Stimulated activated effector memory CD8-positive, alpha-beta T cell treated with anti-CD3 and anti-CD28 coated beads, Interleukin-12 subunit alpha, Interleukin-12 subunit beta, amount 100 ng/mL, for 72 hours (primary cell): ENCODE data around the gene CFAP54.

ENCODE experiments used
- ATAC-seq: fragments of 150-1000 bp; cut with Tn5 transposase; 2 replicates; pipeline ENCODE4 v1.10.0; 2021
- DNase-seq, 2 donors: peaks; one replicate each; pipeline ENCODE4 v3.0.0; 2021 to 2022; ENCODE audit warnings: low spot score in 2 of 2
- H3K27ac Mint-ChIP-seq: one replicate; pipeline ENCODE4 v1.8.0; 2022; ENCODE audit warnings: mild to moderate bottlenecking, mixed read lengths
- H3K36me3 Mint-ChIP-seq: one replicate; pipeline ENCODE4 v1.8.0; 2022; ENCODE audit warnings: mild to moderate bottlenecking, mixed read lengths
- H3K4me1 Mint-ChIP-seq: one replicate; pipeline ENCODE4 v1.8.0; 2022; ENCODE audit warnings: mixed read lengths
- H3K4me3 Mint-ChIP-seq: one replicate; pipeline ENCODE4 v1.8.0; 2022; ENCODE audit warnings: mild to moderate bottlenecking, mixed read lengths
- H3K9me3 Mint-ChIP-seq: one replicate; pipeline ENCODE4 v1.8.0; 2022; ENCODE audit warnings: mixed read lengths

Gene CFAP54

DNA sequence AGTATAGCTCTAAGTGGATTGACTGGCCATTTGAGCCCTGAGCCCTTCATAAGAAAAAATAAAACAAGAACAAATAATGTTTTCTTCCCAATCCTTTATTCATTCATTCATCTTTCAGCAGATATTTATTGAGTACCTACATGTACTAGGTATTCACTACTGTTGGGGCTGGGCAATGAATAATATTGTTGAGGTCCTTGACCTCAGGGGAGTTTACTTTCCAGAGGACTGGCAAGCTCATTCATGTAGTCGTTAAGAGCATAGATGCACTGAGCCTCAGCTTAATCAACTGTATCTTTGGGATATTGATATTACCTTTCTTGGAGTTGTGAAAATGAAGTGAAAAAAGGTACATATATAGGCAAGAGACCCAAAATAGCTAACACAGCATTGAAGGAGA, 7.6 kb downstream of the CFAP54 start:
- Mint-ChIP-seq H3K36me3 (no peaks in the 10 kb centered on the region), H3K9me3 (no peaks in the 10 kb centered on the region)

DNA sequence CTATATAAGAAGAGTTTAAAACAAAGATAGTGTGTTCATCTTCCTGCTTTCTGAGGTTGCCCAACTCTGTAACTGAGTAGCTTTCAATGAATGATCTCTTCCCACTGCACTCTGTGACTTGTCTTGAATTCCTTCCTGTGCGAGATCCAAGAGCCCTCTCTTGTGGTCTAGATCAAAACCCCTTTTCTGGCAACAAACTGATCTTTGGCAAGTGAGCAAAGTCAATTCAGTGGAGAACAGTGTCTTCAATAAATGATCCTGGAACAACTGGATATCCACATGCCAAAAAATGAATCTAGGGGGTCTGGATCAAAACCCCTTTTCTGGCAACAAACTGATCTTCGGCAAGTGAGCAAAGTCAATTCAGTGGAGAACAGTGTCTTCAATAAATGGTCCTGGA, 8.5 kb downstream of the CFAP54 start:
- Mint-ChIP-seq H3K4me3 (no peak overlapping the region), H3K36me3 (no peaks in the 10 kb centered on the region), H3K27ac (no peak overlapping the region), H3K9me3 (no peaks in the 10 kb centered on the region), H3K4me1 (peaks cover 34% of the 10 kb centered on the region)
- no peak for ATAC-seq
- no peak for DNase-seq

More for the DNA sequence above, 7.6 kb downstream of the CFAP54 start:
- ATAC-seq: no peak
- H3K27ac Mint-ChIP-seq: no peak overlapping the region
- H3K4me3 Mint-ChIP-seq: no peak overlapping the region
- peaks cover 27% of the 10 kb centered on the region for H3K4me1 Mint-ChIP-seq
- DNase-seq: no peak

DNA sequence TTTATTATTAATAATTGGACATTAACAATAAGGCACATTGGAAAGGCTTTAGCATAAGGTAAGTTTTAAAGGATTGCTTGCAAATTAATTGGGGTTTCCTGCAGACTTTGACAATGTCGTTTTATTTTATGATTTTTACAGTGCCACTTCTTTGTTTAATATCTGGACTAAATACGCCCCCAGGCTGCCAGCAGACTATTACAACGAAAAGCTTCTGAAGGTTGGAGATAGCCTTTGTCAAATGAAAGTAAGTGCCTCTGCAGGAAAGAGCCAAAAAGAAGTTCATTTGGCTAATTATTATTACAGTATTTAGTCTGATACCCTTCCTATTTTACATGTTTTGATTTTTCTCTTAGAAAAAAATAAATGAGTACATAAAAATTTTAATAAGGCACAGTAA, 11.3 kb downstream of the CFAP54 start:
- Mint-ChIP-seq H3K27ac (peak overlapping the region; percentile 97), H3K4me1 (peaks cover 36% of the 10 kb centered on the region), H3K4me3 (peak overlapping the region; percentile 48), H3K36me3 (no peaks in the 10 kb centered on the region), H3K9me3 (no peaks in the 10 kb centered on the region)
- DNase-seq (no peak), ATAC-seq (no peak)

DNA sequence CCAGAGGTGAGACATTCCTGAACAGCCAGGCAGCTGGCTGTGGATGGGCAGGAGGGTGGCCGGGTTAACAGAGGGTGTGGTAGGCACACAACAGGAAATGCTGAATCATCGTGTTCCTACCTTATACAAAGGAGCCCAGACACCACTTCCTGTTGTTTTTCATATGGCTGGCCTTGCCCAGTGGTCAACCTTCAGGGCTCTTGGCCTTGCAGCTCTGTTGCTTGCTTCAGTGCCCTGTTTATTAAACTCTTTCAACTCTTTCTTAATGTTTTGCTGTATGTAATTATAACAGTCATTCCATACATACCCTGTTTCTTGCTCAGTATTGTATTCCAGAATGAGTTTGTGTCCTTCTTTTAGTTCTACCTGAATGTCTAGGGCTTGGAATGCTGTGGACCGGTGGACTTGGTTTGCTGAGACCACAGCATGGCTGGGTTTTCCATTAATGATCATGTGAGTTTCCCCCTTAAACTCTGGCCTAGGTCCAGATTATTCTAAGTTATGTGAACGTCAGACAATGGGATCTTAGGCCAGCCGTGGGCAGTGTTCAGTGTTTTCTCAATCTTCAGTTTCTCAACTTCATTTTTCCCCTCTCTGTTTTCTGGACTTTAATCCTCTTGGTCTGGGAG, 11.9 kb downstream of the CFAP54 start:
- peaks cover 36% of the 10 kb centered on the region for H3K4me1 Mint-ChIP-seq
- no peaks in the 10 kb centered on the region for H3K9me3 Mint-ChIP-seq
- H3K4me3 Mint-ChIP-seq: peak overlapping the region; percentile 48
- H3K36me3 Mint-ChIP-seq: no peaks in the 10 kb centered on the region
- peak overlapping the region; percentile 97 for H3K27ac Mint-ChIP-seq
- no peak for DNase-seq
- peak; percentile 93 for ATAC-seq

DNA sequence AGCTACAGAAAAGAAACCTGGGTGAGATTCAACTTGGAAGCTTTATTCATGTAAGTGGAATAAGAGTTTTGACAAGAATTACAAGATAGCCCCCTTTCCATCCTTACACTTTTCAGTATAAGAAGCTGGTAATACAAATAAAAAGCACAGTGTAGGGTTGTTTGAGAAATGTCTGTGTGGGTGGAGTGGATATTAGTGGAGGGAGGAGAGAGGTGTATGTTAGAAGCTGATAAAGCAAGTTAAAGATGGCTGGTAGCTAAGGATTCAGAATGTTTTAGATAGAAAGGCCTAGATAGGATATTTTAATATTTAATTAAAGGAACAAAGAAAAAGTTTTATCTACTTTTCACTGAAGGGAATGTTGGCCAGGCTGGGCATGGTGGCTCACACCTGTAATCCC, 12.5 kb downstream of the CFAP54 start:
- Mint-ChIP-seq H3K27ac (peak overlapping the region; percentile 97), H3K9me3 (no peaks in the 10 kb centered on the region), H3K4me1 (peaks cover 36% of the 10 kb centered on the region), H3K36me3 (no peaks in the 10 kb centered on the region), H3K4me3 (peak overlapping the region; percentile 48)
- peak; percentile 34 for ATAC-seq
- no peak for DNase-seq

DNA sequence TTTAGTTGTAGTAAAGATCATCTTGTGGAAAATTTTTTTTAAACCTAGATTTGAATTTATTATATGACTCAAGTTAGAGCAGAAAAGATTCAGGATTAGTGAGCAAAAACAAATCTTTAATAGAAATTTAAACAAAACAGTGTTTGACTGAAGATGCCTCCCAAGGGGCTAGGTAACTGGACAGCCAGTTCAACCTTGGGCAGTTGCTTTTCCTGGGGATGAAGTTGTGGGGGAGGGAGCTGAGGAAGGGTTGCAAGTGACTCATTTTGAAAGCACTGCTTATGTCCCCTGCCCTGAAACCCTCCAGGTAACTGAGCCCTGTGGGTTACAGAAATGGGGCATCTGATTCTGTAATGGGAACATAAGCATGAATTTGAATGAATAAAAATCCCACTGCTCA, 13.1 kb downstream of the CFAP54 start:
- Mint-ChIP-seq H3K4me3 (peak overlapping the region; percentile 43), H3K4me1 (peaks cover 36% of the 10 kb centered on the region), H3K36me3 (no peaks in the 10 kb centered on the region), H3K27ac (peak overlapping the region; percentile 97), H3K9me3 (no peaks in the 10 kb centered on the region)
- ATAC-seq (peak; percentile 55), DNase-seq (no peak)

DNA sequence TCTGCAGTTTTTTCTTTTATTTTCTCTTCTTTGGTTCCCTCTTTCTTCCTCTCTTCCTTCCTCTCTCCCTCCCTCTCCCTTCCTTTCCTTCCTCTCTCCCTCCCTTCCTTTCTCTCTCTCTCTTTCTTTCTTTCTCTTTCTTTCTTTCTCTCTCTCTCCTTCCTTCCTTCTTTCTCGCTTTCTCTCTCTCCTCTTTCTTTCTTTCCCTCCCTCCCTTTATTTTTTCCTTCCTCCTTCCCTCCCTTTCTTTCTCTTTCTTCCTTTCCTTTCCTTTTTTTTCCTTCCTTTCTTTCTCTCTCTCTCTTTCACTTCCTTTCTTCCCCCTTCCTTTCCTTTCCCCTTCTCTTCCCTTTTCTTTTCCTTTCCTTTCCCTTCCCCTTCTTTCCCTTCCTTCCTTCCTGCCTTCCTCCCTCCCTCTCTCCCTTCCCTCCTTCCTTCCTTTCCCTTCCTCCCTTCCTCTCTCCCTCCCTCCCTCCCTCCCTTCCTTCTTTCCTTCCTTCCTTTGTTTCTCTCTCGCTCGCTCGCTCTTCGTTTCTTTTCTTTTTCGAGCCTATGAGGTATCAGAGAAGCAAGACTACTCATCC, 13.7 kb downstream of the CFAP54 start:
- no peak for DNase-seq
- Mint-ChIP-seq H3K4me1 (peaks cover 36% of the 10 kb centered on the region), H3K27ac (peak overlapping the region; percentile 97), H3K9me3 (no peaks in the 10 kb centered on the region), H3K36me3 (no peaks in the 10 kb centered on the region), H3K4me3 (peak overlapping the region; percentile 43)
- no peak for ATAC-seq

DNA sequence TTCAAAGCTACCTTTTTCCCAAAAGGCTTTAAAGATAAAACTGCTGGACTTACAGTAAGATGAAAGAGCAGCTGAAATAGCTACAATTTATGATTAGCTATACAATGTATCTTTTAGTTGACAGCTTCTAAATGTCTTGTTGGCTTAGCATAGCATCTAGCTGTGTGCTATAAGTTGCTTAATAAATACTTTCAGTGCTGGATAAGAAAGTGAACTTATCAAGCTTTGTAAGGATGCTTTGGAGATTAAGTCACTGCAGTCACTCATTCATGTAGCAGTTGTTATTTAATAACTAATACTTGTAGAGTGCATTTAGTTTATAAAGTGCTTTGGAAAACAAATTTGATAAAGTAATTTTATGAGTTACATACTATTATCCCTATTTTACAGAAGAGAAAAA, 14.6 kb downstream of the CFAP54 start:
- DNase-seq (no peak), ATAC-seq (no peak)
- Mint-ChIP-seq H3K9me3 (no peaks in the 10 kb centered on the region), H3K27ac (no peak overlapping the region), H3K36me3 (no peaks in the 10 kb centered on the region), H3K4me1 (peaks cover 36% of the 10 kb centered on the region), H3K4me3 (no peak overlapping the region)

DNA sequence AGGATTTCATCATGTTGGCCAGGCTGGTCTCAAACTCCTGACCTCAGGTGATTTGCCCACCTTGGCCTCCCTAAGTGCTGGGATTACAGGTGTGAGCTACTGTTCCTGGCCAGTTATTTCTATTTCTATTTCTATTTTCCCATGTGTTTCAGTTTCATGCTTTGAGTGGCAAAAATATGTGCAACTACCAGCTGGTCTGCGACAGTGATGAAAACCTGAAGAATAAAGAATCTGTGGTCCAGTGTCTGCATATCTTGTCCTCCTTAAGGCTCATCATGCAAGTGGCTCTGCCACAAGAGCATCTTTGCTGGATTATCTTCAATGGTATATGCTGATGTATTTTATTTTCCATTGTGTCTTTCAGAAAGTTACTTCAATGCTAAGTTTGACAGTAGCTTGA, 17.4 kb downstream of the CFAP54 start:
- DNase-seq (no peak), ATAC-seq (no peak)
- no peaks in the 10 kb centered on the region for H3K36me3 Mint-ChIP-seq
- H3K9me3 Mint-ChIP-seq: no peaks in the 10 kb centered on the region
- H3K4me3 Mint-ChIP-seq: no peak overlapping the region
- H3K4me1 Mint-ChIP-seq: peaks cover 17% of the 10 kb centered on the region
- no peak overlapping the region for H3K27ac Mint-ChIP-seq

DNA sequence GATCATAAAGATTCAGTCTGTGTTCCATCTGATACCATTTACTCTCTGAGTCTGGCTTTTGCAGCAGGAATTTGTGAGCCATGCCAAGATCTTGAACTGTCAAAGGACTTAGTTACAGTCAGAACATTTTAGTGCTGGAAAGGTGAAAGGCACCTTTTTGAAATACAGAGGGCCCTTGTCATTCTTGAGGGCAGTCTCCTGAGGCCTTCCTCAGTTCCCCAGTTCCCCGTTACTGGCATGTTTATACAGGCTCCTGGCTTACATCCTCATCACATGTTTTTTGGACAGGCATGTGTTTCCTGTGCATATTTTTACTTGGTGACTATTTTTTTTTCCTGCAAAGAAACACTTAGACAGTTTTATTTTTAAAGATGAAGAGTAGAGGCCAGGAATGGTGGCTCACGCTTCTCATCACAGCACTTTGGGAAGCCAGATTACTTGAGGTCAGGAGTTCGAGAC, 21.0 kb downstream of the CFAP54 start:
- no peaks in the 10 kb centered on the region for H3K9me3 Mint-ChIP-seq
- H3K4me1 Mint-ChIP-seq: no peaks in the 10 kb centered on the region
- H3K27ac Mint-ChIP-seq: no peak overlapping the region
- no peak overlapping the region for H3K4me3 Mint-ChIP-seq
- ATAC-seq (no peak), DNase-seq (no peak)
- H3K36me3 Mint-ChIP-seq: no peaks in the 10 kb centered on the region

DNA sequence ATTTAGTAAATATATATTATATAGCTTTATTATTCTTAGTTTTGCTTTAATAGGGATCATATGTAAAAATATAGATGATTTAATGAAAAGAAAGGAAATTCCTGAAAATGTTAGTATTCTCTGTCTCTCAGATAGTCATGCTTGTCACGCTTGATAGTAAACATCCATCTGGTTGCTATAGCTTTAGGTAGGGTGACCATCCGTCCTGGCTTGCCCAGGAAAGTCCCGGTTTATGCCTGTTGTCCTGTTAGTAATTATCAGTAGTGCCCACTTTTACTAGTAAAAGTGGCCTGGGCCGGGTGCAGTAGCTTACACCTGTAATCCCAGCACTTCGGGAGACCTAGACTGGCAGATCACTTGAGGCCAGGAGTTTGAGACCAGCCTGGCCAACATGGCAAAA, 23.8 kb downstream of the CFAP54 start:
- H3K4me3 Mint-ChIP-seq: no peak overlapping the region
- H3K9me3 Mint-ChIP-seq: no peaks in the 10 kb centered on the region
- peaks cover 14% of the 10 kb centered on the region for H3K4me1 Mint-ChIP-seq
- ATAC-seq: no peak
- DNase-seq: no peak
- no peak overlapping the region for H3K27ac Mint-ChIP-seq
- H3K36me3 Mint-ChIP-seq: no peaks in the 10 kb centered on the region

DNA sequence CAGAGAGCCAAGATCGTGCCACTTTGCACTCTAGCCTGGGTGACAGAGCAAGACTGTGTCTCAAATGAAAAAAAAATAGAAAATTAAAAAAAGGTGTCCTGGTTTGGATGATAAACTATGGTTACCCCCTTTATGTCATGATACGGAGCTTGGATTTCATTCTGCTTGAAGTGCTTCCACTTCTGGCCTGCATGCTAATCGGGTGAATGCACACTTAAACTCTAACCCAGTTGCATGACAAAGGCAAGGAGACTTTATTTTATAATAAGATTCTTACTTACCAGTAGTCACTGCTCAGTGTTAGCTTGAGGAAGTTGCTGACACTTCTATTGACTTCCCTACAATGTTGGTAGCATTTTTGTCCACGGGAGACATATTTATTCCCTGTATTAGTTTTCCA, 24.3 kb downstream of the CFAP54 start:
- Mint-ChIP-seq H3K9me3 (no peaks in the 10 kb centered on the region), H3K4me1 (peaks cover 14% of the 10 kb centered on the region), H3K4me3 (no peak overlapping the region), H3K36me3 (no peaks in the 10 kb centered on the region), H3K27ac (no peak overlapping the region)
- no peak for DNase-seq
- no peak for ATAC-seq

DNA sequence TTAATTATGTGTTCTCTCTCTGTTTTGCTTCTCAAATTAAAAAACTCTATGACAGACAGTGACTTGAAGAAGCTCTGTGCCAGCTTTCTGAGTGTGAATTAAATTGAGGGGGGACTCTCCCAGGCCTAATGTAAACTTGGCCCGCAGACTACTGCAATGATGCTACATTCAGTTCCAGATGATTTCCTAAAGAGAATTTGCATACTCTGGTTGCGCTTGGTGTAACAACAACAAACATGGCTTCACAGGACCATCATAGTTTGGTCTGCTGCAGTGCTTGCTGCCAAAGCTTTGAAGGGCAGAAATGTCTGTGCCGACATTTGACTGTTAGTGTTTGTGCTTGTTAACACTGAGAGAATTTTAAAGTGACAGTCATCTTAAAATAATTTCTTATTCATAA, 25.0 kb downstream of the CFAP54 start:
- no peaks in the 10 kb centered on the region for H3K36me3 Mint-ChIP-seq
- no peak overlapping the region for H3K4me3 Mint-ChIP-seq
- no peaks in the 10 kb centered on the region for H3K9me3 Mint-ChIP-seq
- H3K27ac Mint-ChIP-seq: no peak overlapping the region
- H3K4me1 Mint-ChIP-seq: peaks cover 14% of the 10 kb centered on the region
- no peak for ATAC-seq
- DNase-seq: no peak

DNA sequence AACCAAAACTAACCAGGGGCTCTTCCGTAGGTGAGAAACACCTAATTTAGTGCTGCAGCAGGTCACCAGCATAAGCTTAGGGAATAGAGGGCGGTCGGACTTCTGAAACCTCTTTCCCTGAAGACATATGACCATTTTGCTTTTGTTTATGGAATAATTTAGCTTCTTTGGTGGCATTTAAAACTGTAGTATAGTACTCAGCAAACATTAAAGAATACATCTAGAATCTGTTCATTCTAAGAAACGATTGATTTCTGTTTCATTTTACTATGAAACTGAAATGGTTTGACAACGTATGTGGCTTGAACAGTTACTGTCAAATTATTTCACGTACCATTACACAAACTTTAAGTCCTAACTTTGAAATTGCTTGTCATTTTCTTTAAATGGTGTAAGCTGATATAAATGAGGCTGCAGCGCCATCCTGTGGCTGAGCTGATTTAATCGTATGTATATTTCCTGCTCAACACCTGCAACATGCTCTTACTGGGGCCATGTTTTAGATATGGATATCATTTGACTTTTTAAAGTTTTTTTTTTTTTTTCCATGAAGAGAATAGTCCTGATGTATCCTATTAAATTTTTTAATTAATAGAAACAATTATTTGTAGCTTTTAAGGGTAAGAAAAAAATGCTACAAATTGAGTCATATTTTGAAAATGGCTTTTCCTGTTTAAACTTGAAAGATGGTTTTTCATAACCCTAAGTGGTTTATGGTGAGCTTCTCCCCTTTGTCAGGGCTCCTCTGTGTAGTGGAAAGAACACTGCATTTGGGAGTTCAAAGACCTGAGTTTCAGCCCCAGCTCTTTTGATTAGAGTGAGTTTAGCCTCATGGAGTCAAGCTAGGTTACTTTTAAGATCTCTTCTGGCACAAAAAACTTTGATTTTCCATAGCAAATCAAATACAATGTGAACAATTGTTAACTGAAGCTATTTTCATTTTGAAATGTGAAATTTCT, 27.4 kb downstream of the CFAP54 start:
- Mint-ChIP-seq H3K9me3 (no peaks in the 10 kb centered on the region), H3K4me1 (peaks cover 14% of the 10 kb centered on the region), H3K27ac (peak overlapping the region; percentile 71), H3K36me3 (no peaks in the 10 kb centered on the region), H3K4me3 (peak overlapping the region; percentile 47)
- peak; percentile 91 for ATAC-seq
- peak; percentile 72 to 89 for DNase-seq

DNA sequence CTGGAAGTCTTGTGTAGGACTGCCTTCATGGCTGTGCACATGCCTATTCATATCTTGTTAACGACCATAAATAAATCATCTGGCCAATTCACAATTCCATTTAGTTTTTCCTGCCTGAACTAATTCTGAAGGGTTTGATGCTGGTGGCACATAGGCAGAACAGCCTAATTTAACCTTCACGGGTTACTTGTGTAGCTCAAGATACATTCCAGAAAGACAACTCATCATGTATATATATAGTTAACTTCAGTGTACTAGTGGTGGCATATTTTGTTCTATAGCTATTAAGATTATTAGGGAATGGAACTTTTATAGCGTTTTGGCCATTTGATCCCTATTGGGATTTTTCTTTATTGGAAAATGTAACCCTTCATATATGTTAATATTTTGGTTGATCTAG, 31.4 kb downstream of the CFAP54 start:
- no peak overlapping the region for H3K4me3 Mint-ChIP-seq
- no peak overlapping the region for H3K27ac Mint-ChIP-seq
- DNase-seq (no peak), ATAC-seq (no peak)
- peaks cover 14% of the 10 kb centered on the region for H3K4me1 Mint-ChIP-seq
- H3K9me3 Mint-ChIP-seq: no peaks in the 10 kb centered on the region
- H3K36me3 Mint-ChIP-seq: no peaks in the 10 kb centered on the region
